SK-N-SH (cell line): ENCODE data around the gene ZNF20.

Experiments used
- EP300 ChIP-seq, 2 experiments: IDR thresholded peaks; 2 replicates each; pipeline versions ENCODE4 v1.4.0 to v1.6.1; 2012; ENCODE audit warnings: borderline replicate concordance in 1 of 2, low read depth in 1 of 2, low read length in 1 of 2
- JUND ChIP-seq: IDR thresholded peaks from 2 replicates; pipeline ENCODE4 v1.4.0; 2012
- TF ChIP-seq, protein P1 (sequence below): fragments of 200-600 bp; sonication (generic); IDR thresholded peaks from 2 replicates; pipeline ENCODE4 v1.6.1; 2017; ENCODE audit warnings: antibody characterized with exemption, mild to moderate bottlenecking, moderate library complexity
- TF ChIP-seq, protein P2 (sequence below): IDR thresholded peaks from 2 replicates; pipeline ENCODE4 v1.6.1; 2012; ENCODE audit warnings: mild to moderate bottlenecking, low read depth, low read length, moderate library complexity
- TF ChIP-seq, protein P3 (sequence below): IDR thresholded peaks from 2 replicates; pipeline ENCODE4 v1.4.0; 2012; ENCODE audit warnings: low read depth

DNA sequence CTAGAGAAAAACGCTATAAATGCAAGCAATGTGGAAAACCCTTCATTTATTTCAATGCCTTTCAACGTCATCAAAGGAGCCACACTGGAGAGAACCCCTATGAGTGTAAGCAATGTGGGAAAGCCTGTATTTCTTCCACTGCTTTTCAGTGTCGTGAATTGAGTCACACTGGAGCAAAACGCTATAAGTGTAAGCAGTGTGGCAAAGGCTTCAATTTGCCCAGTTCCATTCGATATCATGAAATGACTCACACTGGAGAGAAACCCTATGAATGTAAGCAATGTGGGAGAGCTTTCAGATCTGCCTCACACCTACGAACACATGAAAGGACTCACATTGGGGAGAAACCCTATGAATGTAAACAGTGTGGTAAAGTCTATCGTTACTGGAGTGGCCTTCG, 27.4 kb downstream of the ZNF20 start:
- TF ChIP-seq, protein P1, sequence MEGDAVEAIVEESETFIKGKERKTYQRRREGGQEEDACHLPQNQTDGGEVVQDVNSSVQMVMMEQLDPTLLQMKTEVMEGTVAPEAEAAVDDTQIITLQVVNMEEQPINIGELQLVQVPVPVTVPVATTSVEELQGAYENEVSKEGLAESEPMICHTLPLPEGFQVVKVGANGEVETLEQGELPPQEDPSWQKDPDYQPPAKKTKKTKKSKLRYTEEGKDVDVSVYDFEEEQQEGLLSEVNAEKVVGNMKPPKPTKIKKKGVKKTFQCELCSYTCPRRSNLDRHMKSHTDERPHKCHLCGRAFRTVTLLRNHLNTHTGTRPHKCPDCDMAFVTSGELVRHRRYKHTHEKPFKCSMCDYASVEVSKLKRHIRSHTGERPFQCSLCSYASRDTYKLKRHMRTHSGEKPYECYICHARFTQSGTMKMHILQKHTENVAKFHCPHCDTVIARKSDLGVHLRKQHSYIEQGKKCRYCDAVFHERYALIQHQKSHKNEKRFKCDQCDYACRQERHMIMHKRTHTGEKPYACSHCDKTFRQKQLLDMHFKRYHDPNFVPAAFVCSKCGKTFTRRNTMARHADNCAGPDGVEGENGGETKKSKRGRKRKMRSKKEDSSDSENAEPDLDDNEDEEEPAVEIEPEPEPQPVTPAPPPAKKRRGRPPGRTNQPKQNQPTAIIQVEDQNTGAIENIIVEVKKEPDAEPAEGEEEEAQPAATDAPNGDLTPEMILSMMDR, result no peak
- TF ChIP-seq, protein P2, sequence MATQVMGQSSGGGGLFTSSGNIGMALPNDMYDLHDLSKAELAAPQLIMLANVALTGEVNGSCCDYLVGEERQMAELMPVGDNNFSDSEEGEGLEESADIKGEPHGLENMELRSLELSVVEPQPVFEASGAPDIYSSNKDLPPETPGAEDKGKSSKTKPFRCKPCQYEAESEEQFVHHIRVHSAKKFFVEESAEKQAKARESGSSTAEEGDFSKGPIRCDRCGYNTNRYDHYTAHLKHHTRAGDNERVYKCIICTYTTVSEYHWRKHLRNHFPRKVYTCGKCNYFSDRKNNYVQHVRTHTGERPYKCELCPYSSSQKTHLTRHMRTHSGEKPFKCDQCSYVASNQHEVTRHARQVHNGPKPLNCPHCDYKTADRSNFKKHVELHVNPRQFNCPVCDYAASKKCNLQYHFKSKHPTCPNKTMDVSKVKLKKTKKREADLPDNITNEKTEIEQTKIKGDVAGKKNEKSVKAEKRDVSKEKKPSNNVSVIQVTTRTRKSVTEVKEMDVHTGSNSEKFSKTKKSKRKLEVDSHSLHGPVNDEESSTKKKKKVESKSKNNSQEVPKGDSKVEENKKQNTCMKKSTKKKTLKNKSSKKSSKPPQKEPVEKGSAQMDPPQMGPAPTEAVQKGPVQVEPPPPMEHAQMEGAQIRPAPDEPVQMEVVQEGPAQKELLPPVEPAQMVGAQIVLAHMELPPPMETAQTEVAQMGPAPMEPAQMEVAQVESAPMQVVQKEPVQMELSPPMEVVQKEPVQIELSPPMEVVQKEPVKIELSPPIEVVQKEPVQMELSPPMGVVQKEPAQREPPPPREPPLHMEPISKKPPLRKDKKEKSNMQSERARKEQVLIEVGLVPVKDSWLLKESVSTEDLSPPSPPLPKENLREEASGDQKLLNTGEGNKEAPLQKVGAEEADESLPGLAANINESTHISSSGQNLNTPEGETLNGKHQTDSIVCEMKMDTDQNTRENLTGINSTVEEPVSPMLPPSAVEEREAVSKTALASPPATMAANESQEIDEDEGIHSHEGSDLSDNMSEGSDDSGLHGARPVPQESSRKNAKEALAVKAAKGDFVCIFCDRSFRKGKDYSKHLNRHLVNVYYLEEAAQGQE, result no peak
- TF ChIP-seq JUND (no peak), EP300 (IDR thresholded peaks at IDR 0.05; ENCODE audit: borderline replicate concordance in 1 of 2, low read depth in 1 of 2, low read length in 1 of 2) (no peak)
- TF ChIP-seq, protein P3, sequence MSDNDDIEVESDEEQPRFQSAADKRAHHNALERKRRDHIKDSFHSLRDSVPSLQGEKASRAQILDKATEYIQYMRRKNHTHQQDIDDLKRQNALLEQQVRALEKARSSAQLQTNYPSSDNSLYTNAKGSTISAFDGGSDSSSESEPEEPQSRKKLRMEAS, result no peak
